ENCODE data around the gene CUBN.
A peak's percentile ranks its signal among the peaks of the same experiment; 100 is the strongest.

CUBN gene

GRCh38 chr10:17106991-17107390, 22.6 kb downstream of the CUBN start:
- DNase-seq (ENCODE audit: low spot score) = no peak

- DNase-seq (ENCODE audit: low spot score) = no peak
These were observed 27.7 kb downstream of the CUBN start for GRCh38 chr10:17101910-17102266.

GRCh38 chr10:17101257-17101909, 28.2 kb downstream of the CUBN start:
- no peak for DNase-seq (ENCODE audit: low spot score)

GRCh38 chr10:17100586-17100985, 29.0 kb downstream of the CUBN start:
- no peak for DNase-seq (ENCODE audit: low spot score)

- no peak for DNase-seq (ENCODE audit: low spot score)
These were observed 31.6 kb downstream of the CUBN start for GRCh38 chr10:17098012-17098411.

GRCh38 chr10:17094844-17095243, 34.8 kb downstream of the CUBN start:
- DNase-seq (ENCODE audit: low spot score) = no peak

- DNase-seq (ENCODE audit: low spot score) = no peak
These were observed 36.4 kb downstream of the CUBN start for GRCh38 chr10:17092986-17093803.

- no peak for DNase-seq (ENCODE audit: low spot score)
These were observed 37.2 kb downstream of the CUBN start for GRCh38 chr10:17092216-17092944.

- DNase-seq (ENCODE audit: low spot score) = peak; percentile 10
These were observed 41.3 kb downstream of the CUBN start for GRCh38 chr10:17088118-17088806.

GRCh38 chr10:17086865-17087367, 42.7 kb downstream of the CUBN start:
- no peak for DNase-seq (ENCODE audit: low spot score)

GRCh38 chr10:17085011-17085725, 44.4 kb downstream of the CUBN start:
- no peak for DNase-seq (ENCODE audit: low spot score)

GRCh38 chr10:17084258-17084657, 45.4 kb downstream of the CUBN start:
- no peak for DNase-seq (ENCODE audit: low spot score)

- DNase-seq (ENCODE audit: low spot score) = no peak
These were observed 48.2 kb downstream of the CUBN start for GRCh38 chr10:17081431-17081830.

GRCh38 chr10:17077890-17078289, 51.7 kb downstream of the CUBN start:
- no peak for DNase-seq (ENCODE audit: low spot score)

GRCh38 chr10:17077346-17077781, 52.2 kb downstream of the CUBN start:
- no peak for DNase-seq (ENCODE audit: low spot score)

GRCh38 chr10:17076626-17077345, 52.8 kb downstream of the CUBN start:
- DNase-seq (ENCODE audit: low spot score) = no peak

- peak; percentile 34 for DNase-seq (ENCODE audit: low spot score)
These were observed 53.9 kb downstream of the CUBN start for GRCh38 chr10:17075533-17076359.

GRCh38 chr10:17074541-17074847, 55.1 kb downstream of the CUBN start:
- DNase-seq (ENCODE audit: low spot score) = no peak

GRCh38 chr10:17073725-17074540, 55.7 kb downstream of the CUBN start:
- DNase-seq (ENCODE audit: low spot score) = no peak

All from COLO829 (cell line).